Activated CD4-positive, alpha-beta T cell treated with anti-CD3 and anti-CD28 coated beads for 4 hours (primary cell): ENCODE data around the gene PDZD8.
"Not testable (repeated sequence)": the region's sequence is repeated elsewhere in the genome, so short reads cannot be mapped to it uniquely, and the experiment has no call there.

Source experiments
- DNase-seq, 2 donors: peaks; one replicate each; pipeline ENCODE4 v3.0.0-alpha.2; 2020

PDZD8 gene

GRCh38 chr10:117249493-117250093 is 125.6 kb downstream of the PDZD8 start:
- DNase-seq = no peak

- no peak for DNase-seq
These were observed 126.3 kb downstream of the PDZD8 start for GRCh38 chr10:117248750-117249465.

GRCh38 chr10:117246997-117247671 is 128.1 kb downstream of the PDZD8 start:
- DNase-seq = no peak

- DNase-seq = no peak
These were observed 132.8 kb downstream of the PDZD8 start for GRCh38 chr10:117242463-117242832.

- DNase-seq = no peak
These were observed 133.4 kb downstream of the PDZD8 start for GRCh38 chr10:117241541-117242462.

GRCh38 chr10:117240621-117241529 is 134.4 kb downstream of the PDZD8 start, which contains the start of gene SLC18A2:
Gene SLC18A2, plus strand, starts transcription at chr10:117241114. Its CDS starts 580 bp downstream, at chr10:117241694.
- no peak for DNase-seq

GRCh38 chr10:117239721-117240620 is 135.3 kb downstream of the PDZD8 start:
- no peak for DNase-seq

- no peak for DNase-seq
These were observed 136.2 kb downstream of the PDZD8 start for GRCh38 chr10:117239051-117239450.

GRCh38 chr10:117237401-117237991 is 137.7 kb downstream of the PDZD8 start:
- no peak for DNase-seq

- DNase-seq = not testable (repeated sequence)
These were observed 145.1 kb downstream of the PDZD8 start for GRCh38 chr10:117230107-117230506.

GRCh38 chr10:117228210-117228609 is 147.0 kb downstream of the PDZD8 start:
- DNase-seq = no peak
